Measurements from ENCODE around the gene TNFAIP8. TPM values are rescaled to one million over a fixed set of nuclear protein-coding genes. Genes with fewer than 3 reads are reported as not detected.

The TNFAIP8 gene
- total and polyA plus RNA-seq, 2 of the 13 experiments (the other 11 are each of a cell fraction or from before 2014, with no cell fraction given) = 6.4 to 11.2 TPM

DNA sequence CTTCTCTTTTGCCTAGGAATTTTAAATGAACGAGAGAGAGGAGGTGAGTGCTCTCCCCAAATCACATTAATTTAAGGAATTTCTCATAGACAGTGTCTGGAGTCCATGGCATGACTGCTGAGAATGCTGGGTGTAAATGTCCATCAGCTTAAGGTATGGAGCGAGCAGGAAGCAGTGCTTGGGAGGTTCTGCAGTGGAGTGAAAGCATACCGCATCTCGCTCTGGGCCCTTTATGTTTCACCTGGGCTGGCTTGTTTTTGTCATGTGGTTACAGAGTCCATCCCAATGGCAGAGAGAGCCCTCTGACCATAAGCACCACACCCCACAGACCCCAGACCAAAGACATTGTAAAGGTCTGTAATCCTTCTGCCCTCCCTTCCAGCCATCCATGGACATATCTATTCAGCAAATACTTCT, 20.6 kb upstream of the TNFAIP8 start:
- in situ Hi-C loops (cut with HindIII; ENCODE audit: extremely low pct_ligation_motif_present, low pct_unique_long_range_greater_than_20kb) (no loop called here), intact Hi-C loops (cut with micrococcal nuclease; ENCODE audit: unreplicated experiment) (loop anchor here (2.0 kb wide), 1 partner anchor 346 kb away; the partner anchor contains the start of gene DTWD2)
- ChIA-PET CTCF (ENCODE audit: low intra/inter-chr PET ratio, low total read pairs) (interaction anchor here (0.7 kb wide), 1 partner anchor 347 kb away, joined by 3 read pairs; the partner anchor contains the start of gene DTWD2), POLR2A (no interaction called here)
- no peak overlapping the region for H3K4me2 ChIP-seq (ENCODE audit: low read depth, low read length)
- H3K79me2 ChIP-seq (ENCODE audit: insufficient read depth, low read length) = no peaks in the 10 kb centered on the region
- H3K27me3 ChIP-seq (ENCODE audit: control insufficient read depth in 1 of 2, insufficient read depth in 2 of 2, low read length in 2 of 2) = no peaks in the 10 kb centered on the region
- H2AFZ ChIP-seq (ENCODE audit: low read length) = no peak overlapping the region
- H3K27ac ChIP-seq (ENCODE audit: extremely low read length, insufficient read depth, low read length) = no peak overlapping the region
- ATAC-seq (no peak; the same call in 1 of the 3 replicates), DNase-seq (ENCODE audit: low spot score) (no peak), FAIRE-seq (no peak)
- no TSS peak for BruUV-seq (replicated peaks)
- no peak overlapping the region for H3K4me3 ChIP-seq (replicated peaks in 1 of 3; ENCODE audit: insufficient read depth in 1 of 3, low read depth in 2 of 3, low read length in 3 of 3)
- H3K4me1 ChIP-seq (ENCODE audit: insufficient read depth, low read length) = peaks cover 13% of the 10 kb centered on the region
- 89% methylated on average over 4 of the region's 4 CpGs for WGBS (ENCODE audit: low lambda C conversion rate)
- H4K20me1 ChIP-seq (ENCODE audit: insufficient read depth, low read length) = no peaks in the 10 kb centered on the region
- H3K9ac ChIP-seq (ENCODE audit: insufficient read depth, low read depth, low read length) = no peak overlapping the region
- no peaks in the 10 kb centered on the region for H3K9me3 ChIP-seq (ENCODE audit: low read length)
- H3K36me3 ChIP-seq (replicated peaks in 1 of 2; ENCODE audit: control insufficient read depth in 1 of 2, insufficient read depth in 2 of 2, low read length in 2 of 2) = no peaks in the 10 kb centered on the region
- no peak for TF ChIP-seq ZNF350 (CRISPR knock-in tag; IDR thresholded peaks at IDR 0.05; ENCODE audit: borderline replicate concordance, low read depth)
- TF ChIP-seq PAX8 (CRISPR knock-in tag; IDR thresholded peaks at IDR 0.05; ENCODE audit: borderline replicate concordance) = no peak
- TF ChIP-seq, protein P1, sequence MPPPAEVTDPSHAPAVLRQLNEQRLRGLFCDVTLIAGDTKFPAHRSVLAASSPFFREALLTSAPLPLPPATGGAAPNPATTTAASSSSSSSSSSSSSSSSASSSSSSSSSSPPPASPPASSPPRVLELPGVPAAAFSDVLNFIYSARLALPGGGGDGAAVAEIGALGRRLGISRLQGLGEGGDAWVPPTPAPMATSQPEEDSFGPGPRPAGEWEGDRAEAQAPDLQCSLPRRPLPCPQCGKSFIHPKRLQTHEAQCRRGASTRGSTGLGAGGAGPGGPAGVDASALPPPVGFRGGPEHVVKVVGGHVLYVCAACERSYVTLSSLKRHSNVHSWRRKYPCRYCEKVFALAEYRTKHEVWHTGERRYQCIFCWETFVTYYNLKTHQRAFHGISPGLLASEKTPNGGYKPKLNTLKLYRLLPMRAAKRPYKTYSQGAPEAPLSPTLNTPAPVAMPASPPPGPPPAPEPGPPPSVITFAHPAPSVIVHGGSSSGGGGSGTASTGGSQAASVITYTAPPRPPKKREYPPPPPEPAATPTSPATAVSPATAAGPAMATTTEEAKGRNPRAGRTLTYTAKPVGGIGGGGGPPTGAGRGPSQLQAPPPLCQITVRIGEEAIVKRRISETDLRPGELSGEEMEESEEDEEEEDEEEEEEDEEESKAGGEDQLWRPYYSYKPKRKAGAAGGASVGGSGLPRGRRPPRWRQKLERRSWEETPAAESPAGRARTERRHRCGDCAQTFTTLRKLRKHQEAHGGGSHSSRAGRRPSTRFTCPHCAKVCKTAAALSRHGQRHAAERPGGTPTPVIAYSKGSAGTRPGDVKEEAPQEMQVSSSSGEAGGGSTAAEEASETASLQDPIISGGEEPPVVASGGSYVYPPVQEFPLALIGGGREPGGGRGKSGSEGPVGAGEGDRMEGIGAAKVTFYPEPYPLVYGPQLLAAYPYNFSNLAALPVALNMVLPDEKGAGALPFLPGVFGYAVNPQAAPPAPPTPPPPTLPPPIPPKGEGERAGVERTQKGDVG (CRISPR knock-in tag; IDR thresholded peaks at IDR 0.05; ENCODE audit: borderline replicate concordance) = no peak
- TF ChIP-seq, protein P2, sequence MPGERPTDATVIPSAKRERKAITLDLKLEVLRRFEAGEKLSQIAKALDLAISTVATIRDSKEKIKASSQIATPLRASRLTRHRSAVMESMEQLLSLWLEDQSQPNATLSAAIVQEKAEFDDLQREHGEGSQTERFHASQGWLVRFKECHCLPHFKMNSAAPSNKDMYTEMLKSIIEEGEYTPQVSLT (CRISPR knock-in tag; IDR thresholded peaks at IDR 0.05; ENCODE audit: borderline replicate concordance, low read depth) = no peak
- TF ChIP-seq, protein P3, sequence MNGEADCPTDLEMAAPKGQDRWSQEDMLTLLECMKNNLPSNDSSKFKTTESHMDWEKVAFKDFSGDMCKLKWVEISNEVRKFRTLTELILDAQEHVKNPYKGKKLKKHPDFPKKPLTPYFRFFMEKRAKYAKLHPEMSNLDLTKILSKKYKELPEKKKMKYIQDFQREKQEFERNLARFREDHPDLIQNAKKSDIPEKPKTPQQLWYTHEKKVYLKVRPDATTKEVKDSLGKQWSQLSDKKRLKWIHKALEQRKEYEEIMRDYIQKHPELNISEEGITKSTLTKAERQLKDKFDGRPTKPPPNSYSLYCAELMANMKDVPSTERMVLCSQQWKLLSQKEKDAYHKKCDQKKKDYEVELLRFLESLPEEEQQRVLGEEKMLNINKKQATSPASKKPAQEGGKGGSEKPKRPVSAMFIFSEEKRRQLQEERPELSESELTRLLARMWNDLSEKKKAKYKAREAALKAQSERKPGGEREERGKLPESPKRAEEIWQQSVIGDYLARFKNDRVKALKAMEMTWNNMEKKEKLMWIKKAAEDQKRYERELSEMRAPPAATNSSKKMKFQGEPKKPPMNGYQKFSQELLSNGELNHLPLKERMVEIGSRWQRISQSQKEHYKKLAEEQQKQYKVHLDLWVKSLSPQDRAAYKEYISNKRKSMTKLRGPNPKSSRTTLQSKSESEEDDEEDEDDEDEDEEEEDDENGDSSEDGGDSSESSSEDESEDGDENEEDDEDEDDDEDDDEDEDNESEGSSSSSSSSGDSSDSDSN (CRISPR knock-in tag; IDR thresholded peaks at IDR 0.05) = no peak
- no peak for TF ChIP-seq GTF3A (CRISPR knock-in tag; conservative IDR thresholded peaks at IDR 0.05)
- TF ChIP-seq GABPB1 (CRISPR knock-in tag; IDR thresholded peaks at IDR 0.05) = no peak
- no peak for TF ChIP-seq ZNF446 (CRISPR knock-in tag; IDR thresholded peaks at IDR 0.05)
- TF ChIP-seq ZBTB7B (CRISPR knock-in tag; IDR thresholded peaks at IDR 0.05) = no peak
- TF ChIP-seq, protein P4, sequence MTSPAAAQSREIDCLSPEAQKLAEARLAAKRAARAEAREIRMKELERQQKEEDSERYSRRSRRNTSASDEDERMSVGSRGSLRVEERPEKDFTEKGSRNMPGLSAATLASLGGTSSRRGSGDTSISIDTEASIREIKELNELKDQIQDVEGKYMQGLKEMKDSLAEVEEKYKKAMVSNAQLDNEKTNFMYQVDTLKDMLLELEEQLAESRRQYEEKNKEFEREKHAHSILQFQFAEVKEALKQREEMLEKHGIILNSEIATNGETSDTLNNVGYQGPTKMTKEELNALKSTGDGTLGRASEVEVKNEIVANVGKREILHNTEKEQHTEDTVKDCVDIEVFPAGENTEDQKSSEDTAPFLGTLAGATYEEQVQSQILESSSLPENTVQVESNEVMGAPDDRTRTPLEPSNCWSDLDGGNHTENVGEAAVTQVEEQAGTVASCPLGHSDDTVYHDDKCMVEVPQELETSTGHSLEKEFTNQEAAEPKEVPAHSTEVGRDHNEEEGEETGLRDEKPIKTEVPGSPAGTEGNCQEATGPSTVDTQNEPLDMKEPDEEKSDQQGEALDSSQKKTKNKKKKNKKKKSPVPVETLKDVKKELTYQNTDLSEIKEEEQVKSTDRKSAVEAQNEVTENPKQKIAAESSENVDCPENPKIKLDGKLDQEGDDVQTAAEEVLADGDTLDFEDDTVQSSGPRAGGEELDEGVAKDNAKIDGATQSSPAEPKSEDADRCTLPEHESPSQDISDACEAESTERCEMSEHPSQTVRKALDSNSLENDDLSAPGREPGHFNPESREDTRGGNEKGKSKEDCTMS (CRISPR knock-in tag; conservative IDR thresholded peaks at IDR 0.05) = no peak
- TF ChIP-seq, protein P5, sequence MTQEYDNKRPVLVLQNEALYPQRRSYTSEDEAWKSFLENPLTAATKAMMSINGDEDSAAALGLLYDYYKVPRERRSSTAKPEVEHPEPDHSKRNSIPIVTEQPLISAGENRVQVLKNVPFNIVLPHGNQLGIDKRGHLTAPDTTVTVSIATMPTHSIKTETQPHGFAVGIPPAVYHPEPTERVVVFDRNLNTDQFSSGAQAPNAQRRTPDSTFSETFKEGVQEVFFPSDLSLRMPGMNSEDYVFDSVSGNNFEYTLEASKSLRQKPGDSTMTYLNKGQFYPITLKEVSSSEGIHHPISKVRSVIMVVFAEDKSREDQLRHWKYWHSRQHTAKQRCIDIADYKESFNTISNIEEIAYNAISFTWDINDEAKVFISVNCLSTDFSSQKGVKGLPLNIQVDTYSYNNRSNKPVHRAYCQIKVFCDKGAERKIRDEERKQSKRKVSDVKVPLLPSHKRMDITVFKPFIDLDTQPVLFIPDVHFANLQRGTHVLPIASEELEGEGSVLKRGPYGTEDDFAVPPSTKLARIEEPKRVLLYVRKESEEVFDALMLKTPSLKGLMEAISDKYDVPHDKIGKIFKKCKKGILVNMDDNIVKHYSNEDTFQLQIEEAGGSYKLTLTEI (CRISPR knock-in tag; conservative IDR thresholded peaks at IDR 0.05) = no peak
- TF ChIP-seq FLYWCH1 (CRISPR knock-in tag; IDR thresholded peaks at IDR 0.05) = no peak

All from HepG2 (cell line).